Left ventricle myocardium superior (tissue), 1 donor: ENCODE results near the gene TMEM190. TPM values are rescaled to one million over a fixed set of nuclear protein-coding genes. Genes with fewer than 3 reads are reported as not detected.
"Not testable (repeated sequence)": the region's sequence is repeated elsewhere in the genome, so short reads cannot be mapped to it uniquely, and the experiment has no call there.

Experiments
- ATAC-seq: fragments of 200-7000 bp; cut with Tn5 transposase; one replicate; pipeline ENCODE4 v1.9.1; 2020; ENCODE audit warnings: mild to moderate bottlenecking, moderate library complexity
- DNase-seq: peaks from one replicate; pipeline ENCODE4 v3.0.0-alpha.2; 2020
- intact Hi-C: fragments of 100-400 bp; cut with micrococcal nuclease; formaldehyde crosslinking; loops from one replicate; pipeline ENCODE4 v1.11.0; 2022
- total RNA-seq: library from RNA; stranded (reverse); fragmentation: NEBNext Ultra II Directional; extraction: Animal tissue kit (Norgen Biotek cat#: 25700); gene quantifications from one replicate; pipeline ENCODE4 v1.2.1, GENCODE V29; 2021
- donor health status: DM: no; HTN: yes; CAD: no; lungs with severe emphysema.

TMEM190 gene
- total RNA-seq, 1 donor from 2014 or later, result not detected

DNA sequence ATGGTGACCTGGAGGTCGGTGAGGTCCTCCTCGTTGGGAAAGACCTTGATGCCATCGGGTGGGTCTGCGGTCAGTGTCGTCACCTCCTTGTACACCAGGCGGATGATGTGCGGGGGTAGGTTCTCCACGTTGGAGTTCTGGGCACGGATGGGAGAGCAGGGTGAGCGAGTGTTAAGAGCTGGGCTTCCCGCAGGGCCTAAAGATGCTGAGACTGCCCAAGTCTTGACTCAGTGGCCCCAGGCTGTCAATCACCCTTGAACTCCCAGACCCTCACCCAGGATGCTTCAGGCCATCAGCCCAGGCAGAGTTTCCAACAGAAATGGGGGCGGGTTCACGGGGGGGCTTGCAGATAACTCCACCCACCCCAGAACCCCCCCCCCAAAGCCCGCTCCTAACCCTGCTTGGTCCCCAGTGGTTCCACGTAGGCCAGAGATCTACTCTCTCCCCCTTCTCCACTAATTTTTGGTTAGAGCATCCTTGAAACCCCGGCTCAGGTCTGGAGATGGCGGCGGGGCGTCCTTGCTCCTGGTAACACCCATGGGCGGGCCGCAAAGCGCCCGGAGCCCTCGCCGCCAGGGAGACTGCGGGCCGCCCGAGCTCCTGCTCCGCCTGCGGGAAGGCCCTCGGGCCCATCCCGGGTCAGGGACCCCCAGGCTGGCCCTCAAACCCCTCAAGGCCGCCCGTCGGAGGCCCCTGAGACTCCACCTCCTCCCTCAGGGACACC, 30.4 kb downstream of the TMEM190 start:
- DNase-seq, result no peak

DNA sequence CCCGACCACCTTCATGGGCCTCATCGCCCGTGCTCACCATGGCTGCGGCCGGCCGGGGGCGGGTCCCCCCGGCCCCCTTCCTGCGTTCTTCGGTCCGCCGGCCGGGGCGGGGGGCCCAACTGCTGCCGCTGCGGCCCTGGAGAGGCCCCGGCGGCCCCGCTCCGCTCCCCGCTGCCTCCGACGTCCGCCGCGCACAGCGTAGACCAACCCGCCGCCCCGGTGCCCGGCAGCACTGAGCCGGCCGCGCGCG, 30.8 kb downstream of the TMEM190 start, which contains the start of gene UBE2S:
UBE2S (minus strand) TSS at position 239 of the 250 bp plus-strand sequence; CDS start at position 40, 199 bp downstream.
- DNase-seq, intact Hi-C loops, ATAC-seq: not testable (repeated sequence)

More for the DNA sequence above, 30.4 kb downstream of the TMEM190 start:
- peak; percentile 2 for ATAC-seq
- intact Hi-C loops, result no loop called here

DNA sequence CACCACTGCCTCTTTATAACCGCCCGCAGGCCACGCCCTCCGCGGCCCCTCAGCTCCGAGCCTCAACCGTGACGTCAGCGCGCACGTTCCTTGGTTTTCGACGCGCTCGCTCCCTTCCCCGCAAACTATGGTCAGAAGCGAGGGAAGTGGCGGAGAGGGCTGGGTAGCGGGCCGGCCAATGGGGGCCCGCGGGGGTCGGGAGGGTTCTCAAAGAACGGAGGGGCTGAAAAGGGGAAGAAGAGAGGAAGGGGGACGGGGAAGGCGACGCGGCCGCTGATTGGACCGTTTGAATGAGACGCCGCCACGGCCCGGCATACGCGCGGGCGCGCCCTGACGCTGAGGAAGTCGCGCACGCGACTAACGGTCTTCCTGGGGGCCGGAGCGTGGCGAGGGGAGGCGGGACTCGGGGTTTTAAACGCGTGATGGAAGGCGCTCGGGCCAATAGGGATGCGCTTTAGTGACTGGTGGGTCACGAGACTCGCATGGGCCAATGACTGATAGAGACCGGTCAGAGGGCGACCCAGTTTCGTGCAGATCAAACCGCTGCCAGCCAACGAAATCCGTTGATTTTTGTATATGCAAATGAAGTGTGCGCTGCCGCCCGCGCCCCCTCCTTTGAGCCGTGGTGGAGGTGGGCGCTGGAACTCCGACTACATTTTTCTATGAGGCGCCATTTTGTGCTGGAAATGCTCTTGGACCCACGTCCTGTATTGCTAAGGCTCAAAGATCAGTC, 31.3 kb downstream of the TMEM190 start:
- peak; percentile 99 for DNase-seq
- intact Hi-C loops, result no loop called here
- peak; percentile 97 for ATAC-seq

DNA sequence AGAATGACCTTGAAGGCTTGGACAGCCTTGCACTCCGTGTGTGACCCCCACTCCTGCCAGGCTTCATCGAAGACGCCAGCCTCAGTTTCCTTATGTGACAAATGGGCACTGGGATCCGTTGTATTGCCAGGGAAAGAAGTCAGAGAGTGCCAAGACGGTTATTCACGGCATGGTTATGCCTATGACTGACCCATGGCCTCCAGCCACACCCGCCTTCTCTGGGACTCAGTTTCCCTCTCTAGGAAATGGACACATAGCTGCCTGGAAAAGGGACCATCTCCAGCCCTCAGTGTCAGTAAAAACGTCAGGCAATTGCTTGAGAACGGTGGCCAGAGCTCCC, 31.9 kb downstream of the TMEM190 start:
- DNase-seq, result no peak
- intact Hi-C loops, result no loop called here
- no peak for ATAC-seq

DNA sequence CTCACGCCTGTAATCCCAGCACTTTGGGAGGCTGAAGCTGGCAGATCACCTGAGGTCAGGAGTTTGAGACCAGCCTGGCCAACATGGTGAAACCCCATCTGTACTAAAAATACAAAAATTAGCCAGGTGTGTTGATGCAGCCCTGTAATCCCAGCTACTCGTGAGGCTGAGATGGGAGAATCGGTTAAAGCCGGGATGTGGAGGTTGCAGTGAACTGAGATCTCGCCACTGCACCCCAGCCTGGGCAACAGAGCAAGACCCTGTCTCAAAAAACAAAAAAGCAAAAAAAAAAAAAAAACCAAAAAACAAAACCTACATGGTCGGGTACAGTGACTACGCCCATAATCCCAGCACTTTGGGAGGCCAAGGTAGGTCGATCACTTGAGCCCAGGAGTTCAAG, 32.6 kb downstream of the TMEM190 start:
- intact Hi-C loops, DNase-seq, ATAC-seq: not testable (repeated sequence)

DNA sequence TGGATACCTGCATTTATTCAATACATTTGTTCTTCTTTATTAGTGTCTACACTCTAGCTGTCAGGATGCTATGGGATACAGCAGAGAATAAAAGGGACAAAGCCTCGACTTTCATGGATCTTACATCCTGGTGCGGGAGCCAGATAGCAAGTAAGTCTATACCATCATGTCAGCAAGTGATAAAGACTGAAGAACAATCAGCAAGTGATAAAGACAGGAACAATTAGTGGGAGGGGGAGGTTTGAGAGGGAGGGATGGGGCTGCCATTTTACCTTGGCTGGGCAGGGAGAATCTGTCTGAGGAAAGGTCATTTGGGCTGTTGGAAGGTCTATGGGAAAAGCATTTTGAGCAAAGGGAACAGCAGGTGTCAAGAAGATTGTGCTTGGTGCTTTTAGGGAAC, 33.5 kb downstream of the TMEM190 start:
- intact Hi-C loops, result no loop called here
- DNase-seq (no peak), ATAC-seq (no peak)

DNA sequence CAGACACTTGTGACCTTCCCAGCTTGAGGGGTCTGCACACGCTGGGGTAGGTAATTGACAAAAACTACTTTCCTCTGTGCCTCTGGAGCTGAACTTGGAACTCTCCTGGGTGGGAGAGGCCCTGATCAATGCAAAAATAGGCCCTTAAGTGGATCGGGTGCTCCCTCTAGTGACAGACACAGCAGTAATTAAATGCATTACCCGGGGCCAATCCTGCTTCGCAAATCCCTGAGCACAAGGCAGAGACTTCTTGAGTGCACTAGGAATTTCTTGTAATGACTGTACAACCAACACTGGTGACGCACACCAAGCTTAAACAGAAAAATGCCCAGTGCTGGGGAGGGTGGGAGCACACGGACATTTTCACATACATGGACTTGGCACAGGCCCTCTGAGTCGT, 41.6 kb downstream of the TMEM190 start:
- DNase-seq (no peak), ATAC-seq (peak; percentile 85)
- intact Hi-C loops, result no loop called here

DNA sequence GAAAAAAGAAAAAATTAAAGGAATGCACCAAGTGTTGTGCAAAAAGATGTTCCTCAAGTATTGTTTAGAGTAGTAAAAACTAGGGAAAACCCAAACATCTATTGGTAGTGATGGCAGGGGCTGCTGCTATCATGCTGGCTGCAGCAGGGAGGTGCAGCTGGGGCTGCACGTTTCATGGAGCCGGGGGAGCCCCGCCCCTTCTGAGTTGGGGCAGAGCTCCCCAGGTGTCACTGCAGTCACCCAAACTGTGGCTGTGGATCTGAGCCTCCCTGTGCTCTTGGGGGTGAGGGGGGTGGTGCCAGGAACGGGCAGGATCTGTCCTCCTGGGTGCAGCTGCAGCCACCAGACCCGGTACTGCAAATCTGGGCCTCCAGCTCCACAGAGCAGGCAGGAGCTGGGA, 42.5 kb downstream of the TMEM190 start:
- ATAC-seq, result no peak
- intact Hi-C loops, result no loop called here
- no peak for DNase-seq

DNA sequence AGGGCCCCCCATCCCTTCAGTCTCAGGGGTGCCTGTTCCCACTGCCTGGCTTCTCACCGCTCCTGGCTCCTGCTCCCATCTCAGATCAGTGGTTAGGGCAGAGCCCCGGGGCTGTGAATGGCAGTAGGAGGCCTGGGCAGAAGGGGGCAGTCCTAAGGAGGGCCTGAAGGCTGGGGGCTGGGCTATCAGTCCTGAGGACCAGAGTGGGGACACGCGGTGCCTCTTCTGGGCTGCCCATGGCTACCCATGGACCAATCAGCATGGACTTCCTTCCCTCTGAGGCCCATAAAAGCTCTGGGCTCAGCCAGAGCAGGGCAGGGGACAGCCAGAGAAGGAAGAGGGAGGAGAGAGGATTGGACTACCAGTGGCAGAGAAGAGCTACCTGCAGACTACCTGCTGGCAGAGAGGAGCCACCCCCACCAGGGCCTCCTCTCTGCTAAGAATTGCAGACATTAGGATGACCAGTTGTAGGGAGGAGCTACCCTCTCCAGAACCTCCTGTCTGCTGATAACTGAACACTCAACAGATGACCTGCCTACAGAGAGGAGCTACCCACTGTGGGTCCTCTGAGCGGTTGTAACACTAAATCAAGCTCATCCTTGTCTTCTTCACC, 43.1 kb downstream of the TMEM190 start:
- DNase-seq, result no peak
- ATAC-seq, result no peak
- intact Hi-C loops, result no loop called here

DNA sequence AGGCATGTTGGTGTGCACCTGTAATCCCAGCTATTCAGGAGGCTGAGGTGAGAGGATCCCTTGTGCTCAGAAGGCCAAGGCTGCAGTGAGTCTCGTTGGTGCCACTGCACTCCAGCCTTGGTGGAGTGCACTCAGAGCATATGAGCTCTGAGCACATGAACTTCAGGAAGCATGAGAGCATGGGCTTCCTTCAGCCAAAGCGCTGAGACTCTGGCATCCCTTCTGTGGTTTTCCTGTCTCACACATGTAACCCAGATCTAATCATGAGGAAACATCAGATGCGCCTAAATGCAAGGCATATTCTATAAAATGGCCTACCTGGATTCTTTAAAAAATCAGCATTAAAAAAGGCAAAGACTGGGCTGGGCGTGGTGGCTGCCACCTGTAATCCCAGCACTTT, 44.7 kb downstream of the TMEM190 start:
- ATAC-seq, intact Hi-C loops, DNase-seq: not testable (repeated sequence)

DNA sequence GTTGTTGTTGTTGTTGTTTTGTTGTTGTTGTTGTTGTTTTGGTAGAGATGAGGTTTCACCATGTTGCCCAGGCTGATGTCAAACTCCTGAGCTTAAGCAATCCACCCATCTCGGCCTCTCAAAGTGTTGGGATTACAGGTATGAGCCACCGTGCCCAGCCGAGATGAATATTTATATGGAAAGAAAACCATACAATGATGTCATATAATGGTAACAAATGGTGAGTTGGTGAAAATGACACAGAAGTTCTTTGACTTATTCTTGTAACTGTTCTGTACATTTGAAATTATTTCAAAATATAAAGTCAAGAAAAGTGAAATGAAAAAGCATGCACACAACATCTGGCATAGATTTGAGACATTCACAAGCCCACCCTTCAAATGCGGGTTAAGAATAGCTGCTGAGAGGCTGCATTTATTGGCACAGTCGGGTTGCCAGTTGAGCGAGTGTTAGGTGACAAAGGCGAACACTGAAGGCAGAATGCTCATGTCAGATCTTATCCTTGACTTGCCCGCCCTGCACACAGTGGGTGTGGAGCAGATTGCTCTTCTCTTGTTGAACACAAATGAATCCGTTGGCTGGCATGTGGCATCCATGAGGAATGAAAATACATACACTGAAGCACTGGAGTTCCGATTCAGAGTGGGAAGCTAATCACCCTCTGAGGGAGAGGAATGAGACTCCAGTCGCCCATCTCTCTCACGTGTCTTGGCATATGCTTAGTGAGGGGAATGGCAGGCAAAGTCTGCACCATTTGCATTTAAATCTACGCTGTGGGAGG, 46.8 kb downstream of the TMEM190 start:
- no peak for ATAC-seq
- intact Hi-C loops, result no loop called here
- no peak for DNase-seq

DNA sequence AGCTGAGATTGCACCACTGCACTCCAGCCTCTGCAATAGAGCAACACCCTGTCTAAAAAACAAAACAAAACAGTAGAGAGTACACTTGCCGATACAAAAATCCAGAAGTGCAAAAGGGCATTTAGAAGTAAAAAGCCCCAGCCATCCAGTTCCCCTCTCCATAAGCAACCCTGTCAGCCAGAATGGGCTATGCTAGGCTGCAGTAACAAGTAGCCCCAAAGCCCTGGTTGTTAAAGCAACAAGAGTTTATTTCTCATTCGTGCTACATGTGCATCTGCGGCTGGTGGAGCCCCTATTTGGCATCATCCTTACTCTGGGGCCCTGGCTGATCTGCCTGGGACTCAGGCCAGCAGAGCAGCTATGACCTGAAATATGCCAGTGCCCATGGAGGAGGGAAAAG, 47.9 kb downstream of the TMEM190 start:
- DNase-seq, result no peak
- ATAC-seq, result no peak

DNA sequence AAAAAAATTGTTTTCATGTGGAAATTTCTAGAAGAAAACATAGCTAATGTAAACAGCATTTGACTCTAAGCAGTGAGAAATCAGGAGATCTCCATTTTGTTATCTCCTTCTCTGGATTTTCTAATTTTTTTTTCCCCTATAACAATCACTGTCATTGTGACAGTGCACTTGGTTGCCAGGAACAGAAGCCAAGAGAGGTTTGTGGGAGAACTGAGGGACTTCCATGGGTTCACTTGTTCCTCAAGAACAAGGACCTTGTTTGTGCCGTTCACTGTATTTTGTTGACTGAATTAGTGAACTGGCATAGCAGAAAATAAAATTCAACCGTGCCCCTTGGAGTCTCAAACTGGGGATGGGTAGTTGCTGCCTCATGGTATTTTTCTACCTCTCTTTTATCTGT, 49.4 kb downstream of the TMEM190 start:
- DNase-seq (no peak), ATAC-seq (no peak)

More for the DNA sequence above, 47.9 kb downstream of the TMEM190 start:
- intact Hi-C loops, result no loop called here

More for the DNA sequence above, 49.4 kb downstream of the TMEM190 start:
- intact Hi-C loops, result no loop called here

Other genes with a start within 250 kb of the TMEM190 start
- gene TNNT1, start 227.6 kb upstream of the TMEM190 start, total RNA-seq, result 50.2 TPM
- 5,071 TPM for gene TNNI3, start 219.1 kb upstream of the TMEM190 start, total RNA-seq
- 0.87 TPM for gene DNAAF3, start 210.2 kb upstream of the TMEM190 start, total RNA-seq
- not detected for gene SYT5, start 196.5 kb upstream of the TMEM190 start, total RNA-seq
- gene PTPRH, start 167.3 kb upstream of the TMEM190 start, total RNA-seq, result 0.47 TPM
- 1.9 TPM for gene TMEM86B, start 148.1 kb upstream of the TMEM190 start, total RNA-seq
- 39.2 TPM for gene PPP6R1, start 117.8 kb upstream of the TMEM190 start, total RNA-seq
- gene HSPBP1, start 96.7 kb upstream of the TMEM190 start, total RNA-seq, result 28.6 TPM
- gene BRSK1, start 92.8 kb upstream of the TMEM190 start, total RNA-seq, result 1.9 TPM
- gene TMEM150B, start 51.5 kb upstream of the TMEM190 start, total RNA-seq, result 1.2 TPM
- 7.2 TPM for gene KMT5C, start 37.0 kb upstream of the TMEM190 start, total RNA-seq
- not detected for gene COX6B2, start 22.1 kb upstream of the TMEM190 start, total RNA-seq
- gene GARIN5B, start 13.6 kb upstream of the TMEM190 start, total RNA-seq, result not detected
- gene IL11, start 6.4 kb upstream of the TMEM190 start, total RNA-seq, result not detected
- 0.25 TPM for gene TMEM238, start 7.5 kb downstream of the TMEM190 start, total RNA-seq
- 557 TPM for gene RPL28, start 9.1 kb downstream of the TMEM190 start, total RNA-seq
- 24.5 TPM for gene UBE2S, start 31.0 kb downstream of the TMEM190 start, total RNA-seq
- not detected for gene SHISA7, start 66.5 kb downstream of the TMEM190 start, total RNA-seq
- 58.5 TPM for gene ISOC2, start 84.8 kb downstream of the TMEM190 start, total RNA-seq
- gene C19orf85, start 87.9 kb downstream of the TMEM190 start, total RNA-seq, result not detected
- 6.4 TPM for gene ZNF628, start 99.8 kb downstream of the TMEM190 start, total RNA-seq
- 6.0 TPM for gene NAT14, start 108.4 kb downstream of the TMEM190 start, total RNA-seq
- 2.7 TPM for gene SSC5D, start 111.6 kb downstream of the TMEM190 start, total RNA-seq
- 15.2 TPM for gene SBK2, start 160.3 kb downstream of the TMEM190 start, total RNA-seq
- 16.6 TPM for gene SBK3, start 168.7 kb downstream of the TMEM190 start, total RNA-seq
- gene ZNF579, start 204.0 kb downstream of the TMEM190 start, total RNA-seq, result 14.7 TPM
- 16.3 TPM for gene FIZ1, start 222.7 kb downstream of the TMEM190 start, total RNA-seq
- 17.0 TPM for gene ZNF524, start 223.5 kb downstream of the TMEM190 start, total RNA-seq
- 21.8 TPM for gene ZNF865, start 228.8 kb downstream of the TMEM190 start, total RNA-seq
- 13.4 TPM for gene ZNF784, start 247.7 kb downstream of the TMEM190 start, total RNA-seq